Cardiac fibroblast (primary cell): ENCODE results near the gene METTL6.

Experiments
- DNase-seq, 2 donors: peaks; one replicate each; pipeline versions ENCODE4 v3.0.0 to v3.0.0-alpha.2; 2010; ENCODE audit warnings: low read depth in 2 of 2
- H3K4me3 ChIP-seq, 2 donors: replicated peaks in 1 of 2; 1 replicate in 1 of 2; 2 replicates in 1 of 2; pipeline ENCODE4 v1.5.1; 2011; ENCODE audit warnings: low read depth in 2 of 2, low read length in 2 of 2, mild to moderate bottlenecking in 2 of 2, moderate library complexity in 1 of 2
- TF ChIP-seq, protein P1 (sequence below): IDR thresholded peaks from one replicate; pipeline ENCODE4 v1.5.1; 2011; ENCODE audit warnings: low read depth, mild to moderate bottlenecking, low read length, inconsistent platforms

The METTL6 gene

DNA sequence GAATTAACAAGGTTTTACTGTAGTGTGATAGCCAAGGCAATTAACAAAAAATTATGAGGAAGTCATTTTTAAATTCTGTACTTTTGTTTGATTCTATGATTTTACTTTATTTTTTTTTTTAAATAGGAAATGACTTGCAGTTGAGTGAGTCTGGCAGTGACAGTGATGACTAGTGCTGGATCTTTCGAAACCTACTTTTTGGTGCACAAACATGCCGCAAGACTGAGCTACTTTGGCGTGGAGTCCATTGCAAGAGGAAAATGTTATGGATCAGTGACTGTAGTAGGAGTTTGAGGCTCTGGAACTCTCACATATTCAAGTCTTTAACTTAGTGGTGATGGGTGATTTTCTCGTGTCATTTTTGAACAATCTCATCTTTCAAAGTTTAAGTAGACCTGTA lies 11.6 kb upstream of the METTL6 start:
- no peak overlapping the region for H3K4me3 ChIP-seq

GRCh38 chr3:15436246-15436645 lies 8.9 kb upstream of the METTL6 start:
- no peak overlapping the region for H3K4me3 ChIP-seq
- no peak for DNase-seq
- TF ChIP-seq, protein P1, sequence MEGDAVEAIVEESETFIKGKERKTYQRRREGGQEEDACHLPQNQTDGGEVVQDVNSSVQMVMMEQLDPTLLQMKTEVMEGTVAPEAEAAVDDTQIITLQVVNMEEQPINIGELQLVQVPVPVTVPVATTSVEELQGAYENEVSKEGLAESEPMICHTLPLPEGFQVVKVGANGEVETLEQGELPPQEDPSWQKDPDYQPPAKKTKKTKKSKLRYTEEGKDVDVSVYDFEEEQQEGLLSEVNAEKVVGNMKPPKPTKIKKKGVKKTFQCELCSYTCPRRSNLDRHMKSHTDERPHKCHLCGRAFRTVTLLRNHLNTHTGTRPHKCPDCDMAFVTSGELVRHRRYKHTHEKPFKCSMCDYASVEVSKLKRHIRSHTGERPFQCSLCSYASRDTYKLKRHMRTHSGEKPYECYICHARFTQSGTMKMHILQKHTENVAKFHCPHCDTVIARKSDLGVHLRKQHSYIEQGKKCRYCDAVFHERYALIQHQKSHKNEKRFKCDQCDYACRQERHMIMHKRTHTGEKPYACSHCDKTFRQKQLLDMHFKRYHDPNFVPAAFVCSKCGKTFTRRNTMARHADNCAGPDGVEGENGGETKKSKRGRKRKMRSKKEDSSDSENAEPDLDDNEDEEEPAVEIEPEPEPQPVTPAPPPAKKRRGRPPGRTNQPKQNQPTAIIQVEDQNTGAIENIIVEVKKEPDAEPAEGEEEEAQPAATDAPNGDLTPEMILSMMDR = no peak

More for the DNA sequence above, 11.6 kb upstream of the METTL6 start:
- peak; percentile 72 to 92 for DNase-seq
- TF ChIP-seq, protein P1 = no peak

- TF ChIP-seq, protein P1 = no peak
- H3K4me3 ChIP-seq = no peak overlapping the region
- DNase-seq = no peak
Observed at GRCh38 chr3:15434756-15435155, 7.4 kb upstream of the METTL6 start.

DNA sequence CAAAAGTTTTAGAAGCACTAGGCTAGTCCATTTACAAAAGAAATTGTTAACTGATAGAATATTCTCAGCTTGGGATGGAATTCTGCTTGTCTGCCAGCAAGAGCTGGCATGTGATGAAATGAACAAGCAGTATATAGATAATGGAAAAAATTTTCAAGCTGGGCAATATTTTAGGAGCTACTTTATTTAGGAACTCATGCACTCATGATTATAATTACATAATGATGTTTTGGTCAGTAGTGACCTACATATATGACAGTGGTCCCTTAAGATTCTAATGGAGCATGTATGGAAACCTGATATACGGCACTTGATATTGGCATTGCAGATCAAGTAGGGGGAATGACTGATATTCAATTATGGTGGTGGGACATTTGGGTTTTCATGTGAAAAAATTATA lies 6.2 kb upstream of the METTL6 start:
- TF ChIP-seq, protein P1 = no peak
- no peak overlapping the region for H3K4me3 ChIP-seq
- no peak for DNase-seq

DNA sequence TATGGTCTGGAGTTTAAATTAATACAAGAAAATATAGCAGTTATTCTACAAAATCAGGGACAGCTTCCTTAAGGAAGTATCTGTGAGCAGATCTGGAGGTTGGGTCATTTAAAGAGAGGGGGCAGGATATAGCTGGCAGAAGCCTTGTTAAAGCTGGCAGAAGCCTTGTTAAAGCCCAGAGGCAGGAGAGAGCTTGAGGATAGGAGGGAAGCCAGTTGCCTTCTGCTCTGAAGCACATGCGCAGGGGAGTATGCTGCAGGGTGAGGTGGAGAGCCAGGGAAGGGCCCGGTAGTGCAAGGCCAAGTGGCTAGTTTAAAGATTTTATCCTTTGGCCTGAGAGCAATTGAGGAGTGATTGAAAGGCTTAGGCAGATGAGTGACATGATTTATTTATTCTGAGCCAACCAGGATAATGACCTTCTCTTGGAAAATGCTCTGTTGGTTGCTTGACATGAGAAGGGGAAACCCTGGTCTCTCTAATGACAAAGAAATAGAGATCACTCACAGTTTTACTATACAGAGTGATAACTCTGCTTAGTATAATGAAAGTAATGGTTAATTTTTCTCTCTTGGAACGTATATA lies 4.0 kb upstream of the METTL6 start:
- TF ChIP-seq, protein P1 = no peak
- no peak overlapping the region for H3K4me3 ChIP-seq
- DNase-seq = no peak

DNA sequence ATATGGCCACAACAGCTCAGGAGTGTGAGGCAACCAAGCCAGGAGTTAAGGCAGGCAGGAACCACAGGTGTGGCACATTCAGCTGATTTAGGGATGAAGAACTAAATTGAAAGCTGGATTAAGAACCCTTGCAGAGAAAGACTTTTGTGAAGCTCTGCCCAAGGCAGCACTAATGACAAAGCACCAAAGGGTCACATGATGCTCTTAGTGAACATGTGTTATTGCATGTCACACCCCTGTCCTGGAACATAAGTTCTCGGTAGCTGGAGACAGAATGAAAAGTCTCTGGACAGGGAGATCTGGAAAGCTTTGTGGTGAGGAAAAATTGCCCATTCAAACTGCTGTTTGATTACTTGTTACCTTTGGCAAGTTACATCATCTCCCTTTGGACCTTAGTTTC lies 3.3 kb upstream of the METTL6 start:
- H3K4me3 ChIP-seq = no peak overlapping the region
- DNase-seq = no peak
- TF ChIP-seq, protein P1 = no peak

- TF ChIP-seq, protein P1 = no peak
- peak overlapping the region; percentile 95 to 99 for H3K4me3 ChIP-seq
- DNase-seq = no peak
Observed at GRCh38 chr3:15429080-15429479, 1.7 kb upstream of the METTL6 start.
